HG03103 (cell line): ENCODE results near the gene CD3E.

Source experiments
- ATAC-seq: cut with Tn5 transposase; IDR thresholded peaks from one replicate; pipeline ENCODE4 v1.9.1; 2021; ENCODE audit warnings: low read depth; ENCODE audit not compliant: unreplicated experiment

The CD3E gene

DNA sequence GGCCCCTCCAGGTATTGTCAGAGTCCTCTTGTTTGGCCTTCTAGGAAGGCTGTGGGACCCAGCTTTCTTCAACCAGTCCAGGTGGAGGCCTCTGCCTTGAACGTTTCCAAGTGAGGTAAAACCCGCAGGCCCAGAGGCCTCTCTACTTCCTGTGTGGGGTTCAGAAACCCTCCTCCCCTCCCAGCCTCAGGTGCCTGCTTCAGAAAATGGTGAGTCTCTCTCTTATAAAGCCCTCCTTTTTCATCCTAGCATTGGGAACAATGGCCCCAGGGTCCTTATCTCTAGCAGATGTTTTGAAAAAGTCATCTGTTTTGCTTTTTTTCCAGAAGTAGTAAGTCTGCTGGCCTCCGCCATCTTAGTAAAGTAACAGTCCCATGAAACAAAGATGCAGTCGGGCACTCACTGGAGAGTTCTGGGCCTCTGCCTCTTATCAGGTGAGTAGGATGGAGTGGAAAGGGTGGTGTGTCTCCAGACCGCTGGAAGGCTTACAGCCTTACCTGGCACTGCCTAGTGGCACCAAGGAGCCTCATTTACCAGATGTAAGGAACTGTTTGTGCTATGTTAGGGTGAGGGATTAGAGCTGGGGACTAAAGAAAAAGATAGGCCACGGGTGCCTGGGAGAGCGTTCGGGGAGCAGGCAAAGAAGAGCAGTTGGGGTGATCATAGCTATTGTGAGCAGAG lies at the start of gene CD3E:
TSS of gene CD3E (plus strand) at position 163 of the 681 bp plus-strand sequence. CDS start at position 386, 223 bp downstream.
- ATAC-seq: no peak

DNA sequence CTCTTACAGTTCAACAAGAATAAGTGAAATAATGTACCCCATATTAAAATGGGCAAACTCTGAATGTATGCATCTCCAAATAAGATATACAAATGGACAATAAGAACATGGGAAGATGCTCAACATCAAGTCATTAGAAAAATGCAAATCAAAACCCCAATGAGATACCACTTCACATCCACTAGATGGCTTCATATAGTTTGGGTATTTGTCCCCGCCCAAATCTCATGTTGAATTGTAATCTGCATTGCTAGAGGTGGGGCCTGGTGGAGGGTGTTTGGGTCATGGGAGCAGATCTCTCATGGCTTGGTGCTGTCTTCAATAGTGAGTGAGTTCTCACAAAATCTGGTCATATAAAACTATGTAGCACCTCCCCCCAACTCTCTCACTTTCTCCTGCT lies 46.1 kb upstream of the CD3E start:
- no peak for ATAC-seq

DNA sequence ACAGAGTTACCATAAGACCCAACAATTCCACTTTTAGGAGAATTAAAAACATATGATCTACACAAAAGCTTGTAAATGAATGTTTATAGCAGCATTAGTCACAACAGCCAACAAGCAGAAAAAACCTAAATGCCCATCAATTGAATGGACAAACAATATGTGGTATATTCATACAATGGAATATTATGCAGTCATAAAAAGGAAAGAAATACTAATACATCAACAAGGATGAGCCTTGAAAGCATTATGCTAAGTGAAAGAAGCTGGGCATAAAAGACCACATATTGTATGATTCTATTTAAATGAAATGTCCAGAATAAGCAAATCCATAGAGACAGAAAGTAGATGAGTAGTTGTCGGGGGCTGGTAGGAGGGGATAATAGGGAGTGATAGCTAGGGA lies 45.4 kb upstream of the CD3E start:
- ATAC-seq: no peak

DNA sequence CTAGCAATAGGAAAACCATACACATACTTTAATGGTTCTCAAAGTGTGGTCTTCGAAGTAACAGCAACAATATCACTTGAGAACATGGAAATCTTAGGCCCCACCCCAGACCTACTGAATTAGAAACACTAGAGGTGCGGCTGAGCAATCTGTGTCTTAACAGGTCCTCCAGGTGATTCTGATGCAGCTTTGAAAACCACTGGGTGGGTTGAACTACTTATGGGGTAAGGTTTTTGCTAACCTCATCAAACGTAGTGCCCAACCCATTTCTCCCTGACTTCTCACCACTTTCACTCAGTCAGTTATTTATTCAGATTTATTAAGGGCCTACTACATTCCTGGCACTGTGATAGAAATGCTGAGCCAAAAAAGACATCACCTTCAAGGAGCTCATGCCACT lies 44.2 kb upstream of the CD3E start:
- ATAC-seq: no peak

DNA sequence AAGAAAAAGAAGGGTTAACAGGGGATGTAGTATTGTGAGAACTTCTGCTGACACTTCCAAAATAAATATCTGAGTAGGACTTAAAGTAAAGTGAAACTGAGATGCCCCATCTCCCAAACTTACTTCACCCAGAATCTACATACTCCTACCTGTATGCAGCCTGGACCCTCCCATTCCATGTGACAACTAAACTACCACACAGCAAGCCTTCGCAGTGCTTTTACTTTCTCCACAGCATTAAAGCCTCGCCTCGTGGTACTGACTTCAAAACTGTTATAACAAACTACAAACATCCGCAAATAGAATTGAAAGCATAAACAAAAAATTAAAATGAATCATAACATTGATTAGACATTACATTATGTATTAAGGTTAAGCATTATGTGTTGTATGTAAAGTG lies 41.4 kb upstream of the CD3E start:
- no peak for ATAC-seq

DNA sequence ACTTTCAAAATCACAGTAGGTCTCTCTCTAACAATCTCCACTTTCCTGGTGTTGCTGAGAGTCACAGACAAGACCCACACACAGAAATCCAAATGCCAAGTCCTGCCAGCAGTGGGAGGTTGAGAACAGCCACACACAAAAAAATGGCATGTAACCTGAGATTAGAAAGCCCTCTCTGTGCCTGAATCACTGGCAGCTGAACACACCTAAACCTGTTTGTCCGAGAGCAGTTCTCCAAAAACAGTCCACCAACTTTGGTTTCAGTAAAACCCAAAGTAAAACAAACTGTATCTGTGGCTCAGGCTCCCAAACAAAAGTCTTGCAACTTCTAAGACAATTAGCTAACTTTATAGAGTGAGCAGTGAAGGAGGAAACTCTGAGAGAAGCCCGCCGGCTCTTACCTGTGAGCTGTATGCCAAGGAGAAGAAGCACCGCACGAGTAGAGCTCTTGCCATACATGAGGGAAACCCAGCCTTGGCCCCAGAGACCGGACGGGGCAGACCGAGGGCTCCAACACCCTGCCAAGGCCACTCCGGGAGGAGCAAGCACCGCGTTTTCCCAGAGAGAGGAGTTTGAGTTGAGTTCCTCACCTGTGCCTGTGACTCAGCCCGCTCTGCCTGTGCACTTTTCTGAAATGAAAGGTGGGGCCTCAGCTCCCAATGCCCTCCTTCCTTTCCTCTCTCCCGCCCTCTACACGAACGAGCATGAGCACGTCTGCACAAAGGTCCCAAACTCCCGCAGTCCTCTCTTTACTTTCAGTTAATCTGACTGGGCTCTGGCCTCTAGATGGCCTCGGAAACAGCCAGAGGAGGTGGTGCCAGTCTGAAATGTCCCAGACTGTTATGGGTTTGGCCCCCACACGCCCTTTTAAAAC lies 40.6 kb upstream of the CD3E start, which contains the start of gene MPZL2:
TSS of gene MPZL2 (minus strand) at position 603 of the 874 bp plus-strand sequence. CDS start at position 459, 144 bp downstream.
- ATAC-seq: no peak

DNA sequence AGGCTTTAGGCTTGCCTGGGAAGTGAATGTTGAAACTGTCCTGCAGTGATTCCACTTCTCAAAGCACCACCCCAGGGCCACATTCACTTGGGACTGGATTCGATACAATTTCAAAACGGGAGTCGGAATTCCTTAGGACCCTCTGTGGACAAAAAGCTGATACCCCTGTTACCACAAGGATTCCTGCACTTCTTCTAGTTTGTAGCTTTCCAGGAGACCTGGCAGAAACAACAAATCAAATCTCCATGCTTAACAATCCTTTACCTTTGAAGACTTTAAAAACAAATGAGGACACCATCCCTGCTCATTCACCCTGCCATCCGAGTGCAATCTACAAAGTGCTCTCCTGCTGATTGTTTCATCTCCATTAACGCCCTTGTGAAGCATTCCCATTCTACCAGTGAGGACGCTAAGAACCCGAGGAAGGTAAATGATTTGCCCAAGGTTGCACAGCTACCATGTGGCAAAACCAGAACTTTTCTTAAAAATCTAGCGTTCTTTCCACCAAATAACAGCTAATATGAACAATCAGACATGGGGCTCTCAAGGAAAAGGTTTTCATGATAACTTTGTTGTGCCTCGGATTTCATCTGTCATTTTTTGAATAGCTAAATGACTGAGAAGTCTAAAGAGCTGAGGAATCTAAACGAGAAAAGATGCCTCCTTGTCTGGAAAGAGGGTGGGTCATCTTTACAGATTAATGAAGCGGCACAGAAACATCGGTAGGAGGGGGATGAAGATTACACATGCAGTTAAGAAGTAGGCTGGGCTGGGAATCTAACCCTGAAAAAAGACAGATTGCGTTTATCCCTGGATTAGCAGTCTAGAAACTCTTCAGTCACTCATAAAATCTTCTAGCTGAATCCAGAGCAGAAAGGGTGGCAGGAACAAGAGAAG lies 39.7 kb upstream of the CD3E start:
- no peak for ATAC-seq

DNA sequence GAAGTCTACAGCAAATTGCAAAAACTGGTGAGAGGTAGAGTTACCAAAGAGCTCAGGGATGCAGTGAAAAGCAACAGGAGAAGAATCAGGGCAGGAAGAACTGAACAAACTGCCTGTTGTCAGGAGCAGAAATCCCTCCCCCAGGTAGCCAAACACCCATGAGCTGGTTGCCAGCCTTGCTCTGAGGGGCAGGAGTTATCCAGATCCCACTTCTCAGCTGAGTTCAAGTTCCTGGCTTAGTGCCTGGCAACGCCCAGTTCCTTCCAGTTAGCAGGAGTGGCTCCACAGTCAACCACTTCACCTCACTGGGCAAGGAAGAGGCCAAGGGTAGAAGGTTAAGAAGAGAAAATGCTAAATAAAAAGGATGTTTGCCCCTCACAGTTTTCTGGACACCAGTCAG lies 38.6 kb upstream of the CD3E start:
- no peak for ATAC-seq

DNA sequence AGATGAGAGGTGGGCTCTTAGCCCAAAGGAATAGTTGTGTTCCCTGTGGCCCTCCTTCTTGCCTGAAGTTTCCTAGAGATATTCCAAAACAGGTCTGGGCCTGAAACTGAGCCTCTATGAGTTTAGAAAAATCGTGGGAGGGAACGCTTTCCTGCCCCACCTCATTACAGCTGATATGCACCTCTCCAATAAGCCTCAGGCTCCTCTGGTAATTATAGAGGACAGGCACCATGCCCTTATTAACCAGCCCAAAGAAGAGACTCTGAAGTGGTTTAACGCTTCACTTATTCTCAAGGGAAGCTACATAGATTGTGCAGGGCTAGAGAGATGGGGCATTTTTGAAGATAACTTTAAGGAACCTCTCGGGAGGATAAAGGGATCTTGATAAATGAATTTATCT lies 37.0 kb upstream of the CD3E start:
- no peak for ATAC-seq

DNA sequence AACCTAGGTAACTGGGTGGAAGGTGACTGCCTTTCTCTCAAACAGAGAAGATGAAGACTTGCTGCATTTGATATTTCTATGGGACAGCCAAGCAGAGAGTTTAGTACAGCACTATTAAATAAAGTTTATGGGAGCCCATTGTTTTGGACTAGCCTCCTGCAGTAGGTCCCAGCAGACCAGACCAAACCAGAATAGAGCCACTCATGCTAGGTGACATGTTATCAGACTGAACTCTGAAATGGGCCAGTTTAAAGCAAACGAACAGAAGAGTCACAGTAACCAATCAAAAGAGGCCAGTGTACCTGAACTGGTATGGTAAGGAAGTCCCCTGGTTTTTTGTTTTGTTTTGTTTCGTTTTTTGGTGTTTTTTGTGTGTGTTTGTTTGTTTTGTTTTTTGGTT lies 32.5 kb upstream of the CD3E start:
- no peak for ATAC-seq

DNA sequence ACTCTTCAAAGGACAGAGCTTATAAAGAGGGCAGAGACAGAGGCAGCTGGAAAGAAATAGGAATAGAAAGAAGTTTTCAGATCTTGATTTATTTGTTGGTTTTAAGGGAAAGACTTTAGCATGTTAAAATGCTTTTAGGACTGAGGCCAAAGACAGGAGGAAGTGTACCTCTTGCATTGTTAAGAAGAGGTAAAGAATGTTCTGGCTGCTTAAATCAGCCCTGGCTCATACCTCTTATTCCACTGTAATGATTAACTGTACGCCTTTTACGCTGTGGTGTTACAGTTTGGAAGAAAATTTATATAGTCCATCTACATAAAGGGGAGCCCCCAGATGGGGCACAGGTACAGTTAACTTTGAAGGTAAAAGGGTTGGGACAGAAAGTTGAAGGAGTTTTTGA lies 30.3 kb upstream of the CD3E start:
- ATAC-seq: no peak

DNA sequence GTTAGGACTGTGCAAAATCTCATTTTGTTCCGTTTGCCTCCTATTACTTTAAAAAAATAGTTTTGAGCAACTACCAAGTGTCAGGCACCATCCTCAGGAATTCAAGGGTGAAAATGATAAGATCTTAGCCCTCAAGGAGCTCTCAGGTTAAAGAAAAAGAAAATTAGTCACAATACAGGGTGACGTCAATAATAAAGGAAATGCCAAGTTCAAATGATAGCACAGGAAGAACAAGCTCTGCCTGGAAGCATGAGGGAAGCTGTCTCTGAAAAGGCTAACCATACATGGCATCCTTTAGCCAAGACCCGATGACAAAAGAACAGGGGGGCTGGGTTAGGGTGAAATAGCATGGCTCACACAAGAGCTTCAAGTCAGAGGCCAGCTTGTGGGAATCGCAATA lies 29.4 kb upstream of the CD3E start:
- no peak for ATAC-seq

DNA sequence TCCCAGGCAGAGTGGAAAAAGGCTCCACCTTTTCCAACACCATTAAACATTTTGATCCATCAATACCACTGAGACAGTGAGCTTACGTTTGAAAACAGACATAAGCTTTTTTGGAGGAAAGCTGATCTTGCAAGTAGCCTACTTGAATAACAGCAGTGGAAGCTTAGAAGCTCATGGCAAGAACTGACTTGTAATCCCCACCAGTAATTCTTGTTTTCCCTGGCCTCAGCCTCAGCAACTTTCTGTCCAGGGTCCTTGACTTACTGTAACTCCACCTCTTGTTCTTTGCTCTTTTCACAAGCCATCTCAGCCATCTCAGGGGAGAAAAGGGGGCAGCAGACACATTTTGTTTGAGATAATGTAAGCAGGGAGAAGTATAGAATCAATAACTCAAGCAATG lies 28.1 kb upstream of the CD3E start:
- no peak for ATAC-seq

DNA sequence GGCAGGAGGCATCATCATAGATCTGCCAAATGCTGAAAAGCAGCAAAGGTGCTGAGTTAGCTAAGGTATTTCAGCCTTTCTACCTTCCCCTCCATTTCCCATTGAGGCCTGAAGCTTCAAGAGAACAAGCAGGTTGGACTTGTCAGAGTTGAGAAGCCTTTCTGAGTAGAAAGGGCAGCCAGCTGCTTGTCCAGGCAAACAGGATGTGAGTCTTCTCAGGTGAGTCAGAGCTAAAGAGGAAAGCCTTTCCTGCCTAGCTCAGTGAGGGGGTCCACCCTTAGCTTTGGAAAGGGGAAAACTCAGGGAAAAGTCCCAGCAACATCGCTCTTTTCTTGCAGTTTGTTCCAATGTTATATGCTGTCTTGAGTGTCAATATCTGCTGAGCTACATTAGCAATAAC lies 27.2 kb upstream of the CD3E start:
- no peak for ATAC-seq

DNA sequence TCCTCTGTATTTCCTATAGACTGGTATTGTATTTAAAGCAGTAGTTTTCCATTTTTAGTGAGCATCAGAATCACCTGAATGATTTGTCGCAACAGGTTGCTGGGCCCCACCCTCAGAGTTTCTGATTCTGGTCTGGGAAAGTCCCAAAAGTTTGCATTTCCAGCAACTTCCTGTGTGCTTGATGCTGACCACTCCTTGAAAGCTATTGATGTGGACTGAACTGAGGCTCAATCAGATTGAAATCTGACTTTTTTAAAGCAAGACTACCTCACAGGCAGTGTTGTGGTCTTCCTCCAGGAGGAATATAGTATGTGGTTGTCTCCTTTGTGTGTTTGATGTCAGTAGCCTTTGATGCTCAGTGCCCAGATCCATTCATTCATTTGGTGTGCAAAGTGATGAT lies 23.2 kb upstream of the CD3E start:
- no peak for ATAC-seq

DNA sequence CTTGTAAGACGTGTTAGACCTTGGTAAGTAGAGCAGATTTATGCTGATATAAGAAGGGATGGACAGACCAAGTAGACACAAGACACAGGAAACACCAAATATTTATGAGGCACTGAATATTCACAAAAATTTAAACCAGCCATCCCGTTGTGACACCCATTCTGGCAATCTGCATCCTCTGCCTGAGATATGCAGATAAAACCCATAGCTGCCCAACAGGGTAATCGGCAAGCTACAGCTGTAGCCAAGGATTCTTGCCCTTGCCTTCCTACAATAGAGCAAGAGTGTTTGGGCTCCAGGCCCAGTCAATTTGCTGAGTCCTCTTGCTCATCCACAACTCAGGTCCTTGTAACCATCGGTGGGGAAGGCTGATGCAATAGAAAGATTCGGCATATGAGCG lies 21.9 kb upstream of the CD3E start:
- no peak for ATAC-seq

DNA sequence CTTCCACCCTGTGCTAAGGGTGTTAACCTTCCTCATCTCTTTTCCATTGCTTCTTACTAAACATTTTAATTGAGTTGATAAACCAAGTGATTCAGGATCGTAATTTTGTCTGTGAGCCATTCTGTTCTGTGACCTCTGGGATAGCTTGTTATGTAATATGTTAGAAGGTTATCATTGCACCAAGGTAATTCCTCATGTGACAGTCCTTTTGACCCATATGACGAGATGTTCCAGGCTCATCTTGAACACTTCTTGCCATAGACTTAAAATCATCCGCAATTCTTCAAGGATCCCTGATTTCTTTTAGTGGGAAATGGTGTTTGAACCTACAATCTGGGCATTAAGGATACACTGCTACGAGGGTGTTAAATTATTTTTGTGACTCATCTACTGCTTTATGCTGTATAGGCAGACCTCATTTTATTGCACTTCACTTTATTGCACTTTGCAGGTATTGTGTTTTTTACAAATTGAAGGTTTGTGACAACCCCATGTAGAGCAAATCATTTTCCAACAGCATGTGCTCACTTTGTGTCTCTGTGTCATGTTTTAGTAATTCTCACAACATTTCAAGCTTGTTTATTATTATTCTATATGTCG lies 21.4 kb upstream of the CD3E start:
- ATAC-seq: no peak

DNA sequence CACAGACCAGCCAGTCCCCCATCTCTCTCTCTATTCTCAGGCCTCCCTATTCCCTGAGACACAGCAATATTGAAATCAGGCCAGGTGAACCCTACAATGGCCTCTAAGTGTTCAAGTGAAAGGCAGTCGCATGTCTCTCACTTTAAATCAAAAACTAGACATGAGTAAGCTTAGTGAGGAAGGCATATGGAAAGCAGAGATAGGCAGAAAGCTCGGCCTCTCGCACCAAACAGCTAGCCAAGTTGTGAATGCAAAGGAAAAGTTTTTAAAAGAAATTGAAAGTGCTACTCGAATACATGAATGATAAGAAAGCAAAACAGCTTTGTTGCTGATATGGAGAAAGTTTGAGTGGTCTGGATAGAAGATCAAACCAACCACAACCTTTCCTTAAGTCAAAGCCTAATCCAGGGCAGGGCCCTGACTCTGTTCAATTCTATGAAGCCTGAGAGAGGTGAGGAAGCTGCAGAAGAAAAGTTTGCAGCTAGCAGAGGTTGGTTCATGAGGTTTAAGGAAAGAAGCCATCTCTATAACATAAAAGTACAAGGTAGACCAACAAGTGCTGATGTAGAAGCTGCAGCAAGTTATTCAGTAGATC lies 20.7 kb upstream of the CD3E start:
- no peak for ATAC-seq

DNA sequence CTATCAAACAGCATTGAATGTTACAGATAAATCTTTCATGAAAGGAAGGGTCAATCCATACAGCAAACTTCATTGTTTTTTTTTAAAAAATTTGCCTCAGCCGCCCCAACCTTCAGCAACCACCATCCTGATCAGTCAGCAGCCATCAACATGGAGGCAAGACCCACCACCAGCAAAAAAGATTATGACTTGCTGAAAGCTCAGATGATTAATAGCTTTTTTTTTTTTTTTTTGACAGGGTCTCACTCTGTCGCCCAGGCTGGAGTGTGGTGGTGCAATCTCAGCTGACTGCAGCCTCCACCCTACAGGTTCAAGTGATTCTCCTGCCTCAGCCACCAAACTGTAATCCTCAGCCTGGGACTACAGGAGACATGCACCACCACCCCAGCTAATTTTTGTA lies 18.0 kb upstream of the CD3E start:
- ATAC-seq: no peak

DNA sequence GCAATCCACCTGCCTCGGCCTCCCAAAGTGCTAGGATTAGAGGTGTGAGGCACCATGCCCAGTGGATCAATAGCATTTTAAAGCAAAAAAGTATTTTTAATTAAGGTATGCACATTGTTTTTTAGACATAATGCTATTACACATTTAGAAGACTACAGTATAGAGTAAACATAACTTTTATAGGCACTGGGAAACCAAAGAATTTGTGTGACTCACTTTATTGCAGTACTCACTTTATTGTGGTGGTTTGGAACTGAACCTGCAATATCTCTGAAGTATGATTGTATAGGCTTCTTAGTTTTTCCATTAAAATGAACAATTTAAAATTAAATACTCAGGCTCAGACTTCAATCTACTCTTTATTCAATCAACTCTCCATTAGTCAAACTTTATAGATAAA lies 17.5 kb upstream of the CD3E start:
- no peak for ATAC-seq
